Islet precursor cell (in vitro differentiated cells): ENCODE data around the gene BTNL3.
"Not testable (repeated sequence)": the region's sequence is repeated elsewhere in the genome, so short reads cannot be mapped to it uniquely, and the experiment has no call there.

Source experiments
- DNase-seq: peaks from one replicate; pipeline ENCODE4 v3.0.0-alpha.2; 2018

BTNL3 gene

GRCh38 chr5:181024245-181025064 is 35.8 kb downstream of the BTNL3 start:
- no peak for DNase-seq

GRCh38 chr5:181027452-181028031 is 38.9 kb downstream of the BTNL3 start:
- DNase-seq = no peak

GRCh38 chr5:181028032-181028819 is 39.6 kb downstream of the BTNL3 start:
- DNase-seq = peak; percentile 58

GRCh38 chr5:181031716-181032115 is 43.1 kb downstream of the BTNL3 start:
- DNase-seq = no peak

GRCh38 chr5:181035991-181036815 is 47.6 kb downstream of the BTNL3 start:
- DNase-seq = peak; percentile 31

GRCh38 chr5:181036816-181037364 is 48.2 kb downstream of the BTNL3 start:
- DNase-seq = no peak

- DNase-seq = peak; percentile 54
Observed at GRCh38 chr5:181037365-181037861, 48.8 kb downstream of the BTNL3 start.

GRCh38 chr5:181039471-181039870 is 50.8 kb downstream of the BTNL3 start:
- no peak for DNase-seq

- DNase-seq = peak; percentile 23
Observed at GRCh38 chr5:181039931-181040630, 51.4 kb downstream of the BTNL3 start, which contains the start of gene BTNL9. Gene BTNL9, plus strand, starts transcription at chr5:181040266. Its CDS starts 5,224 bp downstream, at chr5:181045490.

GRCh38 chr5:181040631-181040945 is 51.9 kb downstream of the BTNL3 start:
- DNase-seq = peak; percentile 32

- DNase-seq = no peak
Observed at GRCh38 chr5:181041043-181041442, 52.4 kb downstream of the BTNL3 start.

GRCh38 chr5:181042036-181042713 is 53.5 kb downstream of the BTNL3 start:
- peak; percentile 40 for DNase-seq

- no peak for DNase-seq
Observed at GRCh38 chr5:181042722-181043121, 54.1 kb downstream of the BTNL3 start.

GRCh38 chr5:181043285-181044092 is 54.8 kb downstream of the BTNL3 start:
- peak; percentile 47 for DNase-seq

GRCh38 chr5:181044093-181044599 is 55.5 kb downstream of the BTNL3 start:
- DNase-seq = peak; percentile 46

GRCh38 chr5:181044662-181045305 is 56.1 kb downstream of the BTNL3 start:
- peak; percentile 26 for DNase-seq

- DNase-seq = peak; percentile 45
Observed at GRCh38 chr5:181045316-181045715, 56.7 kb downstream of the BTNL3 start.

GRCh38 chr5:181045857-181046256 is 57.2 kb downstream of the BTNL3 start:
- DNase-seq = not testable (repeated sequence)

GRCh38 chr5:181047288-181047687 is 58.6 kb downstream of the BTNL3 start:
- DNase-seq = no peak
